OCI-LY7 (cell line): ENCODE results near the gene ATXN10.

ENCODE experiments used
- CTCF ChIP-seq: fragments of 200-600 bp; sonication (generic); conservative IDR thresholded peaks from 2 replicates; pipeline ENCODE4 v1.5.1; 2014; ENCODE audit warnings: mild to moderate bottlenecking, antibody characterized with exemption, low read length, moderate library complexity, mixed read lengths
- EZH2phosphoT487 ChIP-seq: fragments of 200-600 bp; sonication (generic); IDR thresholded peaks from 2 replicates; pipeline ENCODE4 v1.6.1; 2018; ENCODE audit warnings: low read depth, borderline replicate concordance, mild to moderate bottlenecking, mixed run types, antibody characterized with exemption, low read length, moderate library complexity, mixed read lengths

GRCh38 chr22:45817745-45818423 is 146.2 kb downstream of the ATXN10 start:
- TF ChIP-seq CTCF = no peak
- no peak for TF ChIP-seq EZH2phosphoT487
